HG02588 (cell line): Measurements from ENCODE around the gene AVPR2.

Source experiments
- ATAC-seq: cut with Tn5 transposase; IDR thresholded peaks from one replicate; pipeline ENCODE4 v1.9.1; 2021; ENCODE audit warnings: mild to moderate bottlenecking, moderate library complexity; ENCODE audit not compliant: unreplicated experiment

Gene AVPR2

GRCh38 chrX:153884590-153884989, 19.9 kb upstream of the AVPR2 start:
- ATAC-seq = no peak

DNA sequence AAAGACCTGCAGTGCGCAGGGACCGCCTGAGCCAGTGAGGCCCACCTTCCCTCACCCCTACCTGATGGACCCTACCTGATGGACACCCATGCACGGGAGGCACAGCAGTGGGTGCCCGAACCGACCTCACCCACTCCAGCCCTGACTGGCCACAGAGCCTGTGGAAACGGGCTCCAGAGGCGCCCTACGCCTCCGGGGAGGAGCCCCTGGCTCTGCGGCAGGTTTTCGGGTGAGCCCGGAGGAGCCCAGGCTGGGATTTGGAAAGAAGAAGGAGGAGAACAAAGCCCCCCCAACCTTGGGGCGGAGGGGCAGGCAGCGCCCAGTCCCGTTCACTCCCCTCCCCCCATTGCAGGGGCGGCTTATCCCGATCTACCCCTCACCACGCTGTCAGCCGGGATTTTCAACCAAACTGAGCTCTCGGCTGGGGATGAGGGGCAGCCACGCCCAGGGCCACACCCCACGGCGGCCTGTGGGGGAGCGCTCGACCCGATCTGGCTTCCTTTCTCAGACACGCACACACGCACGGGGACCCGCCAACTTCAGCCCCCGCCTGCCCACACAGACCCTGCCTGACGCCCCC, 19.2 kb upstream of the AVPR2 start:
- no peak for ATAC-seq

- no peak for ATAC-seq
Observed at GRCh38 chrX:153885968-153886903, 18.2 kb upstream of the AVPR2 start, which contains the start of gene L1CAM. L1CAM (minus strand) TSS chrX:153886173; CDS start chrX:153875836, 10,337 bp downstream.

DNA sequence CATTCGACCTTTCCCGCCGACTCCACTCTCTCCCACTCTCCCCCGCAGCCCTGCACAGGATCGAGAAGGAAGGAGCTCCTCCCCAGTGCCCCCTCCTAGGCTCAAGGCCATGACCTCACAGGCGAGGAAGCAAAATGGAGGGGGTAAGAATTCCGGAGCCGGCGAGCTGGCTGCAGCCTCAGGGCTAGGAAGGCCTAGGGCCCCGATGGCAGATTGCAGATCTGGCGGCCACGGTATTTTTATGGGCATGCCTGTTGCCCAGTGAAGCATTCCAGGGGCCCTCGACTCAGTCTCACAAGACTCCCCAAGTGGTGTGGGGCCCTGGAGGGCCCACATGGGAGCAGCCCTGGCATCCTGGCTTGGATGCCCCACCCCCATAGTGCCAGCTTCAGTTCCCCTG, 17.6 kb upstream of the AVPR2 start:
- no peak for ATAC-seq

GRCh38 chrX:153887385-153887784, 17.1 kb upstream of the AVPR2 start:
- no peak for ATAC-seq

- no peak for ATAC-seq
Observed at GRCh38 chrX:153888344-153888743, 16.1 kb upstream of the AVPR2 start.

DNA sequence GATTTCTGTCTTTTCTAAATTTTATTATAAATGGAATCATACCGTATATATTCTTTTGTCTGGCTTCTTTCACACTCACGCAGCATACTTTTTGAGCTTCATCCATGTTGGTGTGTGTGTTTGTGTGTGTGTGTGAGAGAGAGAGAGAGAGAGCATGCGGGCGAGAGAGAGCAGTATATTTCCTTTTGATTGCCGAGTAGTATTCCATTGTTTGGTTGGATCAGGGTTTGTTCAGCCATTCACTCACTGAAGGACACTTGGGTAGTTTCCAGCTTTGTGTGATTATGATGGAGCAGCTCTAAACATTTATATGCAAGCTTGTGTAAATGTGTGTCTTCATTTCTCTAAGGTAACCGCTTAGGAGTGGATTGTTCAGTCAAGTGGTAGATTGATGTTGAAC, 15.3 kb upstream of the AVPR2 start:
- ATAC-seq = no peak

DNA sequence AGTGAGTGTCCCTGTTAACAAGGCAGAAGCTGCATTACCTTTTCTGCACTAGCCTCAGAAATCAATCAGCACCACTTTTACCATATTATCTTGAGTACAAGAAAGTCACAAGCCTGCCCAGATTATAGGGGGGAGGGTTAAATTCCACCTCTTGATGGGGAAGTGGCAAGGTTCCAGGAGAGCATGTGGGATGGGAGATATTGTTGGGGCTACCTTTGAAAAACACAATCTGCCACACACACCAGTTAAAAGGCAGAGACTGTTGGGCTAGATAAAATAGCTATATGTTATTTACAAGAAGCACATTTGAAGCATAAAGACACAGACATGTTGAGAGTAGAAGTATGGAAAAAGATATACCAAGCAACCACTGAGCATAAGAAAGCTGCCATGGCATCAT, 6.6 kb upstream of the AVPR2 start:
- no peak for ATAC-seq

- ATAC-seq = no peak
Observed at GRCh38 chrX:153900831-153901752, 3.4 kb upstream of the AVPR2 start.

DNA sequence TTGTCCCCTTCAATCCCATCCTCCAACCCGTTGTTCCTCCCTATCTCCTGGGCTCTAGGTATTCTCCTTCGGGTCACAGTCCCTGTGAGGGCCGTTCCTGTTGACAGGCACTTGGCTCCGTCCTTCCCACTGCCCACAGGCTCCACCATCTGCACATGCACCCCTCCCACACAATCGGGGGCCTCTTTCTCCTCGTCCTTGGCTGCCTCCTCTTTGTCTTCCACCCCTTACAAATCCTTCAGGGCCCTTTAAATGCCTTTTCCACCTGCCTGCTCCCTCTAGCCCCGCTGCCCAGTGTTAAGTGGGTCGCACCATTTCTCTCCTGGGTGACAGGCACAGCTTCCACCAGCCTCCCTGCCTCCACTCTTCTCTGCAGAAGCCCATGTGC, 2.7 kb upstream of the AVPR2 start:
- ATAC-seq = no peak

DNA sequence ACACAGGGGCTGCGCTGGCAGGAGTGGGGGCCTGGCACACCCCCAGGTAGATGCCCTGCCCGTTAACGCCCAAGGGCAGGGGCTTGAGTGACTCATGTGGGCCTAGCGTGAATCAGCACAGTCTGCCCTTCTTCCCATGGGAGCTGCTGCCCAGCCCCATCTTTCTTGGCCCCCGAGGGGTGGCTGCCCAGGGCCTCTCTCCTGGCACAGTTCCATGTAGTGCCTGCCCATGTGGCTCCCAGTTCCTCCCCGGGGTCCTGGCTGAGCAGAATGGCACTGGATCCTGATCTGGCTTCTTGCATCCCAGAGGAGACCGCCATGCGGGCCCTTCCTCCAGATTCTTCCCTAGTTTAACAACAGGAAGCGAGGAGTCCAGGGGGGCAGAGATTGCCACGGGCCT, 2.1 kb upstream of the AVPR2 start:
- no peak for ATAC-seq

- no peak for ATAC-seq
Observed at GRCh38 chrX:153903238-153903980, 1.1 kb upstream of the AVPR2 start.

DNA sequence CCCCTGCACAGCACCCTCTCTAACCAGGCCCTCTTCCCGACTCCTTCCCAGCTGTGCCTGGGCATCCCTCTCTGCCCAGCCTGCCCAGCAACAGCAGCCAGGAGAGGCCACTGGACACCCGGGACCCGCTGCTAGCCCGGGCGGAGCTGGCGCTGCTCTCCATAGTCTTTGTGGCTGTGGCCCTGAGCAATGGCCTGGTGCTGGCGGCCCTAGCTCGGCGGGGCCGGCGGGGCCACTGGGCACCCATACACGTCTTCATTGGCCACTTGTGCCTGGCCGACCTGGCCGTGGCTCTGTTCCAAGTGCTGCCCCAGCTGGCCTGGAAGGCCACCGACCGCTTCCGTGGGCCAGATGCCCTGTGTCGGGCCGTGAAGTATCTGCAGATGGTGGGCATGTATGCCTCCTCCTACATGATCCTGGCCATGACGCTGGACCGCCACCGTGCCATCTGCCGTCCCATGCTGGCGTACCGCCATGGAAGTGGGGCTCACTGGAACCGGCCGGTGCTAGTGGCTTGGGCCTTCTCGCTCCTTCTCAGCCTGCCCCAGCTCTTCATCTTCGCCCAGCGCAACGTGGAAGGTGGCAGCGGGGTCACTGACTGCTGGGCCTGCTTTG, 1.1 kb downstream of the AVPR2 start:
- ATAC-seq = no peak

DNA sequence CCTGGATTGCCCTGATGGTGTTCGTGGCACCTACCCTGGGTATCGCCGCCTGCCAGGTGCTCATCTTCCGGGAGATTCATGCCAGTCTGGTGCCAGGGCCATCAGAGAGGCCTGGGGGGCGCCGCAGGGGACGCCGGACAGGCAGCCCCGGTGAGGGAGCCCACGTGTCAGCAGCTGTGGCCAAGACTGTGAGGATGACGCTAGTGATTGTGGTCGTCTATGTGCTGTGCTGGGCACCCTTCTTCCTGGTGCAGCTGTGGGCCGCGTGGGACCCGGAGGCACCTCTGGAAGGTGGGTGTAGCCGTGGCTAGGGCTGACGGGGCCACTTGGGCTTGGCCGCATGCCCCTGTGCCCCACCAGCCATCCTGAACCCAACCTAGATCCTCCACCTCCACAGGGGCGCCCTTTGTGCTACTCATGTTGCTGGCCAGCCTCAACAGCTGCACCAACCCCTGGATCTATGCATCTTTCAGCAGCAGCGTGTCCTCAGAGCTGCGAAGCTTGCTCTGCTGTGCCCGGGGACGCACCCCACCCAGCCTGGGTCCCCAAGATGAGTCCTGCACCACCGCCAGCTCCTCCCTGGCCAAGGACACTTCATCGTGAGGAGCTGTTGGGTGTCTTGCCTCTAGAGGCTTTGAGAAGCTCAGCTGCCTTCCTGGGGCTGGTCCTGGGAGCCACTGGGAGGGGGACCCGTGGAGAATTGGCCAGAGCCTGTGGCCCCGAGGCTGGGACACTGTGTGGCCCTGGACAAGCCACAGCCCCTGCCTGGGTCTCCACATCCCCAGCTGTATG, 1.8 kb downstream of the AVPR2 start:
- no peak for ATAC-seq

- no peak for ATAC-seq
Observed at GRCh38 chrX:153907456-153907855, 3.0 kb downstream of the AVPR2 start.

GRCh38 chrX:153908219-153908860, 3.9 kb downstream of the AVPR2 start:
- ATAC-seq = no peak

DNA sequence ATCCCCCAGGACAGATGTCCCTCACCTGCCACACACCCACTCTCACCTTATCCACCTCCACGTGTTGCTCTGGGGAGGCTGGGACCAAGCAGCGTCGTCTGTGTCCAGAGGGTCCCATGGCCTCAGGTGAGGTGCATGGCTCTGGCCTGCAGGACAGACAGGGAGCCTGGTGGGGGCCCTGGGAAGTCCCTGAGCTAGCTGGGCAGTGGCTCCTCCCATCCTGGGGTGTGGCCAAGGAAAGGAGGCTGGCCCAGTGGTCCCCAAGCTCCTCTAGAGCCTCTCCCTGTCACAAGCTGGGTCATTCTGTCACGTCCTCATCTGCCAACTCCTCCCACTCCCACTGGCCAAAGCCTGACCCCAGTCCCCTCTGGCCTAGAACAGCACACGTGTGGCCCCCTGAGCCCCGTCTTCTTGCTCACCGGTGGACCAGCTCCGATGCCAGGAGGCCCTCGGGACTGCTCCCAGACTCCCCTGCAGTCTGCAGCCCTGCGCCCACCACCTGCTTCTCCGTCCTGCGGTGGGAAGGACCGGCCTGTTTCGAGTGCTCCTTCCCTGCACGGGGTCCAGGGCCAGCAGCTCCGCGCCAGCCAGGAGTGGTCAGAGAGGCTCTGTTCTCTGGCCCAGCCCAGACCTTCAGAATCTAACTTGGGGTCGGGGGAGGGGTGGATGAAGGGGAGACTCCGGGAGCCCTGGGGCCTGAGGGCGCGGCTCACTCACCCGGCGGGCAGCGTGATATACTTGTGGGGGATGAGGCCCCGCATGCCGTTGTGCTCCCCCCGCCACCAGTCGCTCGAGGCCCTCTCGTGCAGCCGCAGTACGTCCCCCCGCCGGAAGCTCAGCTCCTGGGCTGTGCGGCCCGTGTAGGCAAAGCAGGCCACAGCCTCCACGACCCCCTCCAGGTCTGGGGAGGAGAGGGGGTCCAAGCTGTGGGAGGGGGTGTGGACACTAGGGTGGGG, 4.8 kb downstream of the AVPR2 start:
- no peak for ATAC-seq

GRCh38 chrX:153909980-153910360, 5.5 kb downstream of the AVPR2 start:
- no peak for ATAC-seq
